Esophagus (tissue), 2 donors: ENCODE data around the gene CAPN13. TPM values are rescaled to one million over a fixed set of nuclear protein-coding genes. Genes with fewer than 3 reads are reported as not detected.

Experiments
- H3K27ac ChIP-seq, 2 donors: one replicate each; pipeline ENCODE4 v1.5.1; 2013; ENCODE audit warnings: low read depth in 2 of 2, mild to moderate bottlenecking in 2 of 2, inconsistent platforms in 1 of 2, low read length in 1 of 2, moderate library complexity in 1 of 2
- H3K27me3 ChIP-seq, 2 donors: one replicate each; pipeline ENCODE4 v1.6.1; 2013; ENCODE audit warnings: low read length in 2 of 2, control low read depth in 1 of 2, mild to moderate bottlenecking in 1 of 2; ENCODE audit not compliant: insufficient read depth in 2 of 2, control insufficient read depth in 1 of 2
- H3K36me3 ChIP-seq, 2 donors: one replicate each; pipeline ENCODE4 v1.6.1; 2013; ENCODE audit warnings: low read length in 1 of 2; ENCODE audit not compliant: control insufficient read depth in 2 of 2, insufficient read depth in 2 of 2
- H3K4me1 ChIP-seq, 2 donors: one replicate each; pipeline ENCODE4 v1.6.1; 2013; ENCODE audit warnings: low read length in 1 of 2; ENCODE audit not compliant: control insufficient read depth in 2 of 2, insufficient read depth in 2 of 2
- H3K4me3 ChIP-seq, 2 donors: one replicate each; pipeline ENCODE4 v1.5.1; 2013; ENCODE audit warnings: low read length in 2 of 2, mild to moderate bottlenecking in 2 of 2, low read depth in 1 of 2, moderate library complexity in 1 of 2
- H3K9me3 ChIP-seq, 2 donors: one replicate each; pipeline ENCODE4 v1.6.1; 2013; ENCODE audit warnings: mild to moderate bottlenecking in 2 of 2, low read depth in 1 of 2, low read length in 1 of 2, moderate library complexity in 1 of 2; ENCODE audit not compliant: control insufficient read depth in 2 of 2, insufficient read depth in 1 of 2
- WGBS, 2 donors: extraction: QIAGEN DNeasy Blood & Tissue Kit; methylation state at CpG; one replicate each; pipeline ENCODE4 v1.1.7; 2013; 5-methylcytosine and 5-hydroxymethylcytosine counted together
- polyA plus RNA-seq, 2 donors: library from polyadenylated mRNA; stranded (reverse); fragments of 200-250 nt; gene quantifications; one replicate each; pipeline ENCODE4 v1.2.3, GENCODE V29; 2013
- donor health status: healthy with polysubstance abuse.
- donor health status: Bipolar disorder and iron deficiency.

Gene CAPN13
- polyA plus RNA-seq, result 1 to 10 TPM in 1 of 2 donors, under 1 TPM in 1; 0.41 to 1.5 TPM

- peaks cover 0 to 2% of the 10 kb centered on the region in 2 donors for H3K4me1 ChIP-seq
- H3K27ac ChIP-seq, result no peak within 1 kb of the TSS
- 47 to 51% methylated on average over 6 of the region's 6 CpGs for WGBS, 2 donors
- no peaks in the 10 kb centered on the region for H3K36me3 ChIP-seq
- no peaks in the 10 kb centered on the region for H3K9me3 ChIP-seq
- no peak within 1 kb of the TSS for H3K4me3 ChIP-seq
- H3K27me3 ChIP-seq, result no peaks in the 10 kb centered on the region
Measured at GRCh38 chr2:30807249-30807648, at the start of gene CAPN13. Gene CAPN13, minus strand, starts transcription at chr2:30807446. Its CDS starts 20,121 bp downstream, at chr2:30787325.

- peaks cover 0 to 5% of the 10 kb centered on the region in 2 donors for H3K4me1 ChIP-seq
- peaks cover 0 to 5% of the 10 kb centered on the region in 2 donors for H3K9me3 ChIP-seq
- H3K27me3 ChIP-seq, result no peaks in the 10 kb centered on the region
- H3K27ac ChIP-seq, result no peak overlapping the region
- H3K36me3 ChIP-seq, result no peaks in the 10 kb centered on the region
- H3K4me3 ChIP-seq, result no peak overlapping the region
Measured at GRCh38 chr2:30847841-30848240, 40.6 kb upstream of the CAPN13 start.

- Histone ChIP-seq H3K4me1 (peaks cover 0 to 5% of the 10 kb centered on the region in 2 donors), H3K27ac (peak overlapping the region in 1 of 2 donors; percentile 28), H3K27me3 (no peaks in the 10 kb centered on the region), H3K36me3 (no peaks in the 10 kb centered on the region), H3K4me3 (no peak overlapping the region), H3K9me3 (peaks cover 0 to 5% of the 10 kb centered on the region in 2 donors)
- 37 to 53% methylated on average over 1 of the region's 1 CpG for WGBS, 2 donors
Measured at GRCh38 chr2:30847329-30847728, 40.1 kb upstream of the CAPN13 start.

- H3K4me3 ChIP-seq, result no peak overlapping the region
- H3K9me3 ChIP-seq, result no peaks in the 10 kb centered on the region
- H3K27ac ChIP-seq, result no peak overlapping the region
- no peaks in the 10 kb centered on the region for H3K36me3 ChIP-seq
- H3K4me1 ChIP-seq, result no peaks in the 10 kb centered on the region
- WGBS, 2 donors, result 57 to 64% methylated on average over 1 of the region's 1 CpG
- H3K27me3 ChIP-seq, result no peaks in the 10 kb centered on the region
Measured at GRCh38 chr2:30828586-30828985, 21.3 kb upstream of the CAPN13 start.

- Histone ChIP-seq H3K36me3 (no peaks in the 10 kb centered on the region), H3K9me3 (no peaks in the 10 kb centered on the region), H3K27me3 (no peaks in the 10 kb centered on the region), H3K4me1 (no peaks in the 10 kb centered on the region), H3K27ac (no peak overlapping the region), H3K4me3 (no peak overlapping the region)
- 68 to 79% methylated on average over 3 of the region's 3 CpGs for WGBS, 2 donors
Measured at GRCh38 chr2:30826916-30827315, 19.7 kb upstream of the CAPN13 start.

GRCh38 chr2:30826481-30826880 is 19.2 kb upstream of the CAPN13 start:
- WGBS, 2 donors, result 46 to 61% methylated on average over 2 of the region's 2 CpGs
- Histone ChIP-seq H3K4me1 (no peaks in the 10 kb centered on the region), H3K27ac (no peak overlapping the region), H3K4me3 (no peak overlapping the region), H3K27me3 (no peaks in the 10 kb centered on the region), H3K36me3 (no peaks in the 10 kb centered on the region), H3K9me3 (no peaks in the 10 kb centered on the region)

- 84 to 88% methylated on average over 9 of the region's 9 CpGs for WGBS, 2 donors
- H3K4me1 ChIP-seq, result no peaks in the 10 kb centered on the region
Measured at GRCh38 chr2:30823452-30823851, 16.2 kb upstream of the CAPN13 start.

GRCh38 chr2:30821960-30822359 is 14.7 kb upstream of the CAPN13 start:
- WGBS, 2 donors, result 85 to 86% methylated on average over 9 of the region's 9 CpGs
- no peaks in the 10 kb centered on the region for H3K27me3 ChIP-seq

More at GRCh38 chr2:30823452-30823851, 16.2 kb upstream of the CAPN13 start:
- Histone ChIP-seq H3K9me3 (peaks cover 0 to 2% of the 10 kb centered on the region in 2 donors), H3K27ac (no peak overlapping the region), H3K36me3 (no peaks in the 10 kb centered on the region), H3K4me3 (no peak overlapping the region), H3K27me3 (no peaks in the 10 kb centered on the region)

GRCh38 chr2:30820381-30821055 is 13.3 kb upstream of the CAPN13 start:
- Histone ChIP-seq H3K9me3 (peaks cover 0 to 2% of the 10 kb centered on the region in 2 donors), H3K36me3 (no peaks in the 10 kb centered on the region), H3K27ac (no peak overlapping the region), H3K4me3 (no peak overlapping the region), H3K4me1 (no peaks in the 10 kb centered on the region), H3K27me3 (no peaks in the 10 kb centered on the region)
- WGBS, 2 donors, result 83 to 84% methylated on average over 12 of the region's 12 CpGs

More at GRCh38 chr2:30821960-30822359, 14.7 kb upstream of the CAPN13 start:
- Histone ChIP-seq H3K9me3 (peaks cover 0 to 2% of the 10 kb centered on the region in 2 donors), H3K27ac (no peak overlapping the region), H3K4me1 (no peaks in the 10 kb centered on the region), H3K4me3 (no peak overlapping the region), H3K36me3 (no peaks in the 10 kb centered on the region)

GRCh38 chr2:30809938-30810337 is 2.7 kb upstream of the CAPN13 start:
- Histone ChIP-seq H3K27ac (no peak overlapping the region), H3K27me3 (no peaks in the 10 kb centered on the region), H3K4me1 (no peaks in the 10 kb centered on the region), H3K4me3 (no peak overlapping the region), H3K9me3 (no peaks in the 10 kb centered on the region), H3K36me3 (no peaks in the 10 kb centered on the region)
- WGBS, 2 donors, result 46 to 57% methylated on average over 4 of the region's 4 CpGs
